Trophoblast cell (in vitro differentiated cells and primary cell): ENCODE results near the gene CDC42EP4.
A peak's percentile ranks its signal among the peaks of the same experiment; 100 is the strongest.
"Not testable (repeated sequence)": the region's sequence is repeated elsewhere in the genome, so short reads cannot be mapped to it uniquely, and the experiment has no call there.

Source experiments
- DNase-seq, 2 donors: peaks; one replicate each; pipeline ENCODE4 v3.0.0-alpha.2; 2016
- H2AFZ ChIP-seq: 2 replicates; pipeline ENCODE4 v1.6.1; 2013; ENCODE audit warnings: low read length, moderate library complexity, mild to moderate bottlenecking; ENCODE audit not compliant: insufficient read depth, poor library complexity
- H2AK5ac ChIP-seq: 2 replicates; pipeline ENCODE4 v1.6.1; 2013; ENCODE audit warnings: mild to moderate bottlenecking, low read length
- H2BK120ac ChIP-seq: 2 replicates; pipeline ENCODE4 v1.6.1; 2013; ENCODE audit warnings: low read length, mild to moderate bottlenecking, moderate library complexity; ENCODE audit not compliant: insufficient read depth, poor library complexity
- H2BK12ac ChIP-seq: 2 replicates; pipeline ENCODE4 v1.6.1; 2013; ENCODE audit warnings: mild to moderate bottlenecking, low read length, moderate library complexity
- H2BK5ac ChIP-seq: 2 replicates; pipeline ENCODE4 v1.6.1; 2013; ENCODE audit warnings: low read length, low read depth, moderate library complexity, mild to moderate bottlenecking; ENCODE audit not compliant: poor library complexity
- H3K14ac ChIP-seq: 2 replicates; pipeline ENCODE4 v1.6.1; 2013; ENCODE audit warnings: mild to moderate bottlenecking, low read length
- H3K18ac ChIP-seq: 2 replicates; pipeline ENCODE4 v1.6.1; 2013; ENCODE audit warnings: mild to moderate bottlenecking, low read length
- H3K23ac ChIP-seq: 2 replicates; pipeline ENCODE4 v1.6.1; 2013; ENCODE audit warnings: low read length
- H3K27ac ChIP-seq: 2 replicates; pipeline ENCODE4 v1.5.1; 2013; ENCODE audit warnings: low read depth, mild to moderate bottlenecking, inconsistent platforms, low read length, moderate library complexity
- H3K27me3 ChIP-seq: 2 replicates; pipeline ENCODE4 v1.6.1; 2013; ENCODE audit warnings: inconsistent platforms, mild to moderate bottlenecking, low read length, moderate library complexity; ENCODE audit not compliant: insufficient read depth
- H3K36me3 ChIP-seq, 2 experiments: 1 replicate in 1 of 2; 2 replicates in 1 of 2; pipeline ENCODE4 v1.6.1; 2013; ENCODE audit warnings: low read length in 2 of 2, mild to moderate bottlenecking in 2 of 2, moderate library complexity in 1 of 2; ENCODE audit not compliant: insufficient read depth in 2 of 2, control insufficient read depth in 1 of 2
- H3K4ac ChIP-seq: 2 replicates; pipeline ENCODE4 v1.6.1; 2013; ENCODE audit warnings: low read depth, mild to moderate bottlenecking, low read length, moderate library complexity
- H3K4me1 ChIP-seq, 2 experiments: 1 replicate in 1 of 2; 2 replicates in 1 of 2; pipeline ENCODE4 v1.6.1; 2013; ENCODE audit warnings: low read length in 2 of 2, mild to moderate bottlenecking in 2 of 2, moderate library complexity in 1 of 2; ENCODE audit not compliant: insufficient read depth in 2 of 2, control insufficient read depth in 1 of 2
- H3K4me2 ChIP-seq: 2 replicates; pipeline ENCODE4 v1.6.1; 2013; ENCODE audit warnings: inconsistent platforms, mild to moderate bottlenecking, low read length, moderate library complexity
- H3K4me3 ChIP-seq: 2 replicates; pipeline ENCODE4 v1.5.1; 2013; ENCODE audit warnings: mild to moderate bottlenecking, low read depth, low read length, inconsistent platforms
- H3K79me1 ChIP-seq: one replicate; pipeline ENCODE4 v1.6.1; 2013; ENCODE audit warnings: low read length
- H3K79me2 ChIP-seq: 2 replicates; pipeline ENCODE4 v1.6.1; 2013; ENCODE audit warnings: low read length, mild to moderate bottlenecking; ENCODE audit not compliant: control insufficient read depth, insufficient read depth, poor library complexity
- H3K9ac ChIP-seq: 2 replicates; pipeline ENCODE4 v1.6.1; 2013; ENCODE audit warnings: mild to moderate bottlenecking, low read length
- H3K9me3 ChIP-seq: 2 replicates; pipeline ENCODE4 v1.6.1; 2013; ENCODE audit warnings: low read depth, mild to moderate bottlenecking, control low read depth, inconsistent platforms, low read length; ENCODE audit not compliant: insufficient read depth
- H4K12ac ChIP-seq: 2 replicates; pipeline ENCODE4 v1.6.1; 2013; ENCODE audit warnings: low read depth, mild to moderate bottlenecking, low read length, moderate library complexity
- H4K8ac ChIP-seq: 2 replicates; pipeline ENCODE4 v1.6.1; 2013; ENCODE audit warnings: low read depth, mild to moderate bottlenecking, low read length, moderate library complexity
- H4K91ac ChIP-seq: one replicate; pipeline ENCODE4 v1.6.1; 2013; ENCODE audit warnings: low read depth, mild to moderate bottlenecking, low read length, moderate library complexity
- WGBS: extraction: QIAGEN DNeasy Blood & Tissue Kit; methylation state at CpG from one replicate; pipeline ENCODE4 v1.1.7; 2013; ENCODE audit warnings: missing lambda C conversion rate; ENCODE audit not compliant: insufficient read length, insufficient coverage; ENCODE audit errors: extremely low coverage; 5-methylcytosine and 5-hydroxymethylcytosine counted together

CDC42EP4 gene

DNA sequence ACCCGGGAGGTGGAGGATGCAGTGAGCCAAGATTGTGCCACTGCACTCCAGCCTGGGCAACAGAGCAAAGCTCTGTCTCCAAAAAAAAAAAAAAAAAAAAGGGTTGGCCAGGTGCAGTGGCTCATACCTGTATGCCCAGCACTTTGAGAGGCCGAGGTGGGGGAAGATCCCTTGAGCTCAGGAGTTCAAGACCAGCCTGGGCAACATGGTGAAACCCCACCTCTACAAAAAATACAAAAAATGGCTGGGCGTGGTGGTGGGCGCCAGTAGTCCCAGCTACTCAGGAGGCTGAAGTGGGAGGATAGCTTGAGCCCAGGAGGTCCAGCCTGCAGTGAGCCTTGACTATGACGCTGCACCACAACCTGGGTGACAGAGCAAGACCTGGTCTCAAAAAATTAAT is 2.8 kb downstream of the CDC42EP4 start:
- not testable (repeated sequence) for H3K4me3 ChIP-seq, H4K12ac ChIP-seq, H3K4ac ChIP-seq, H3K4me2 ChIP-seq, H3K18ac ChIP-seq, H2AK5ac ChIP-seq, H3K36me3 ChIP-seq, H2BK120ac ChIP-seq, H2AFZ ChIP-seq, DNase-seq, H3K9me3 ChIP-seq, H3K14ac ChIP-seq, H3K9ac ChIP-seq, H2BK12ac ChIP-seq, H3K23ac ChIP-seq, H3K27me3 ChIP-seq, H2BK5ac ChIP-seq, H4K8ac ChIP-seq
- Histone ChIP-seq H3K27ac (peak overlapping the region; percentile 93), H3K79me1 (peaks cover 49% of the 10 kb centered on the region), H3K4me1 (peaks cover 43 to 49% of the 10 kb centered on the region in 2 experiments), H3K79me2 (peaks cover 38% of the 10 kb centered on the region), H4K91ac (peak overlapping the region; percentile 29)
- WGBS: no CpG with 5 or more reads among the region's 5 CpGs

GRCh38 chr17:73308017-73308823 is 3.6 kb downstream of the CDC42EP4 start:
- Histone ChIP-seq H4K8ac (peak overlapping the region; percentile 89), H3K79me1 (peaks cover 49% of the 10 kb centered on the region), H3K36me3 (peaks cover 4 to 5% of the 10 kb centered on the region in 2 experiments), H3K9ac (no peak overlapping the region), H3K4me2 (peak overlapping the region; percentile 44), H3K14ac (peak overlapping the region; percentile 98), H3K79me2 (peaks cover 38% of the 10 kb centered on the region), H2AFZ (peak overlapping the region; percentile 91), H2BK120ac (peak overlapping the region; percentile 97), H3K4ac (peak overlapping the region; percentile 94), H3K27ac (peak overlapping the region; percentile 93), H3K18ac (peak overlapping the region; percentile 99), H3K9me3 (no peaks in the 10 kb centered on the region), H3K4me3 (no peak overlapping the region), H2BK5ac (peak overlapping the region; percentile 95), H3K4me1 (peaks cover 43 to 49% of the 10 kb centered on the region in 2 experiments), H2BK12ac (peak overlapping the region; percentile 97), H4K91ac (peak overlapping the region; percentile 95), H4K12ac (peak overlapping the region; percentile 84), H3K23ac (no peak overlapping the region), H2AK5ac (peak overlapping the region; percentile 99), H3K27me3 (no peaks in the 10 kb centered on the region)
- WGBS: no CpG with 5 or more reads among the region's 23 CpGs
- peak; percentile 81 to 83 for DNase-seq

GRCh38 chr17:73307130-73307529 is 4.7 kb downstream of the CDC42EP4 start:
- H3K14ac ChIP-seq: peak overlapping the region; percentile 78

DNA sequence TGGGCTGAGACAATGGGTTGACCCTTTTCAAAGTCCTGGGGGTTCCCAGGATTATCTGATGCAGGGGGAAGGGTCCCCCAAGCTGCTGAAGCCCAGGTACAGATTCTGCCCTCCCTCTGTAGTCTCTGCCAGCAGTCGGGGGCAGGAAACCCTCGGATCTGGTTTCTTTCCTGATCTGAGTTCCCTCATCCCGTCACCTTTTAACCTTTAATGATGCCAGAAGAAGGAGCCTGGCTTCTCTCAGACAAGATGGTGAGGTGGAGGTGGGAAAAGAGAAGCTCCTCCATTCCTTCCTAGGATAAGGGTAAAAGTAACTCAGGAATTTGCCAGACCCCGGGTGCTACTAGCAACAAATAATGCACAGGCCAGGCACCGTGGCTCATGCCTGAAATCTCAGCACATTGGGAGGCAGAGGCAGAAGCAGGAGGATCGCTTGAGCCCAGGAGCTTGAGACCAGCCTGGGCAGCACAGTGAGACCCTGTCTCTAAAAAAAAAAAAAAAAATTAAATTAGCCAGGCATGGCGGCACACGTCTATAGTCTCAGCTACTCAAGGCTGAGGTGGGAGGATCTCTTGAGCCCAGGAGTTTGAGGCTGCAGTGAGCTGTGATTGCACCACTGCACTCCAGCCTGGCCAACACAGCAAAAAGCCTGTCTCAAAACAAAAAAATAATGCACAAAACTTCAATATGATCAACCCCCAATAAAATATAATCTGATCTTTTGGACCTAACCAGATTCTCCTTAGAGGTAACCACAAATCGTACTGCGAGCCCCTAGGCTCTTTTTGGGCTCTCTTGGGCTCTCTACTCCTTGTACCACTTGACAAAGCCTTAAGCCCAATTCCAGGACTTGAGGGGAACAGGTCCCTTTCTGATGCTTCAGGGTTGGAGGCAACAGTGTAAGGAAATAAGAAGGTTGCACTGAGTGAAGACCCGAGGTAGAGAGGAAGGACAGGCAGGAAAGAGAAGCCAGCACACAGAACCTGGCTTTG is 5.7 kb downstream of the CDC42EP4 start:
- peak overlapping the region; percentile 22 for H4K91ac ChIP-seq
- H3K4ac ChIP-seq: peak overlapping the region; percentile 98
- H2BK120ac ChIP-seq: peak overlapping the region; percentile 9
- DNase-seq: no peak
- no CpG with 5 or more reads among the region's 11 CpGs for WGBS
- H3K79me2 ChIP-seq: peaks cover 29% of the 10 kb centered on the region
- H3K36me3 ChIP-seq: peaks cover 4 to 5% of the 10 kb centered on the region in 2 experiments
- H3K23ac ChIP-seq: no peak overlapping the region
- peaks cover 40 to 46% of the 10 kb centered on the region in 2 experiments for H3K4me1 ChIP-seq
- no peak overlapping the region for H2AFZ ChIP-seq
- no peak overlapping the region for H4K12ac ChIP-seq
- peak overlapping the region; percentile 22 for H2BK5ac ChIP-seq
- H4K8ac ChIP-seq: no peak overlapping the region
- peak overlapping the region; percentile 28 for H2AK5ac ChIP-seq
- no peaks in the 10 kb centered on the region for H3K27me3 ChIP-seq
- peak overlapping the region; percentile 26 for H2BK12ac ChIP-seq
- H3K9me3 ChIP-seq: no peaks in the 10 kb centered on the region
- no peak overlapping the region for H3K18ac ChIP-seq
- peak overlapping the region; percentile 57 for H3K27ac ChIP-seq
- no peak overlapping the region for H3K4me3 ChIP-seq
- no peak overlapping the region for H3K14ac ChIP-seq
- peaks cover 38% of the 10 kb centered on the region for H3K79me1 ChIP-seq
- peak overlapping the region; percentile 37 for H3K4me2 ChIP-seq
- H3K9ac ChIP-seq: no peak overlapping the region

More at GRCh38 chr17:73307130-73307529, 4.7 kb downstream of the CDC42EP4 start:
- peak overlapping the region; percentile 89 for H2BK12ac ChIP-seq
- no peak overlapping the region for H3K27ac ChIP-seq
- H4K8ac ChIP-seq: peak overlapping the region; percentile 5
- H3K4me3 ChIP-seq: no peak overlapping the region
- H3K23ac ChIP-seq: no peak overlapping the region
- H3K9me3 ChIP-seq: no peaks in the 10 kb centered on the region
- no CpG with 5 or more reads among the region's 9 CpGs for WGBS
- peak overlapping the region; percentile 28 for H2AK5ac ChIP-seq
- no peak overlapping the region for H2BK5ac ChIP-seq
- peaks cover 36% of the 10 kb centered on the region for H3K79me2 ChIP-seq
- H3K4me1 ChIP-seq: peaks cover 40 to 46% of the 10 kb centered on the region in 2 experiments
- H2AFZ ChIP-seq: no peak overlapping the region
- H2BK120ac ChIP-seq: peak overlapping the region; percentile 64
- peaks cover 4 to 5% of the 10 kb centered on the region in 2 experiments for H3K36me3 ChIP-seq
- no peaks in the 10 kb centered on the region for H3K27me3 ChIP-seq
- H4K91ac ChIP-seq: peak overlapping the region; percentile 23
- H3K79me1 ChIP-seq: peaks cover 46% of the 10 kb centered on the region
- no peak overlapping the region for H4K12ac ChIP-seq
- no peak for DNase-seq
- H3K4me2 ChIP-seq: no peak overlapping the region
- H3K4ac ChIP-seq: peak overlapping the region; percentile 98
- H3K9ac ChIP-seq: no peak overlapping the region
- peak overlapping the region; percentile 82 for H3K18ac ChIP-seq
